HepG2 (cell line): ENCODE results near the gene PCGF5. TPM values are rescaled to one million over a fixed set of nuclear protein-coding genes. Genes with fewer than 3 reads are reported as not detected.

Experiments used
- ARID2 ChIP-seq: sonication (generic); formaldehyde crosslinking; IDR thresholded peaks from 2 replicates; pipeline ENCODE4 v1.8.1; 2022; ENCODE audit warnings: mild to moderate bottlenecking, missing genetic modification reagents, borderline replicate concordance
- ATM ChIP-seq: fragments of 450-650 bp; IDR thresholded peaks from 2 replicates; pipeline ENCODE4 v1.7.1; 2017; ENCODE audit warnings: mild to moderate bottlenecking, borderline replicate concordance
- ATRX ChIP-seq: sonication (generic); formaldehyde crosslinking; IDR thresholded peaks from 2 replicates; pipeline ENCODE4 v1.4.0; 2020; ENCODE audit warnings: missing genetic modification reagents, borderline replicate concordance
- EED ChIP-seq: sonication (generic); formaldehyde crosslinking; IDR thresholded peaks from 2 replicates; pipeline ENCODE4 v1.5.0; 2020; ENCODE audit warnings: mild to moderate bottlenecking, missing genetic modification reagents
- ETV5 ChIP-seq: IDR thresholded peaks from 2 replicates; pipeline ENCODE4 v1.6.1; 2018; ENCODE audit warnings: missing biosample characterization, missing genetic modification reagents, inconsistent platforms, borderline replicate concordance
- HOXA7 ChIP-seq: sonication (generic); formaldehyde crosslinking; IDR thresholded peaks from 2 replicates; pipeline ENCODE4 v1.8.1; 2022; ENCODE audit warnings: mild to moderate bottlenecking, missing genetic modification reagents, moderate library complexity
- RARA ChIP-seq: IDR thresholded peaks from 2 replicates; pipeline ENCODE4 v1.6.1; 2016; ENCODE audit warnings: missing genetic modification reagents, missing compliant biosample characterization
- SMAD9 ChIP-seq: sonication (generic); formaldehyde crosslinking; IDR thresholded peaks from 2 replicates; pipeline ENCODE4 v1.5.1; 2020; ENCODE audit warnings: mild to moderate bottlenecking, missing genetic modification reagents
- STAT6 ChIP-seq: sonication (generic); formaldehyde crosslinking; IDR thresholded peaks from 2 replicates; pipeline ENCODE4 v1.4.0; 2020; ENCODE audit warnings: missing genetic modification reagents, mild to moderate bottlenecking, borderline replicate concordance
- TRAFD1 ChIP-seq: sonication (generic); formaldehyde crosslinking; IDR thresholded peaks from 2 replicates; pipeline ENCODE4 v1.5.1; 2020; ENCODE audit warnings: missing genetic modification reagents, mild to moderate bottlenecking, borderline replicate concordance
- ZFP41 ChIP-seq: sonication (generic); formaldehyde crosslinking; IDR thresholded peaks from 2 replicates; pipeline ENCODE4 v1.4.0; 2020; ENCODE audit warnings: mild to moderate bottlenecking, missing genetic modification reagents, borderline replicate concordance
- ZMAT5 ChIP-seq: sonication (generic); formaldehyde crosslinking; IDR thresholded peaks from 2 replicates; pipeline ENCODE4 v1.5.0; 2020; ENCODE audit warnings: mild to moderate bottlenecking, low read depth, missing genetic modification reagents, borderline replicate concordance
- ZNF225 ChIP-seq: sonication (generic); formaldehyde crosslinking; IDR thresholded peaks from 2 replicates; pipeline ENCODE4 v1.4.0; 2020; ENCODE audit warnings: mild to moderate bottlenecking, missing genetic modification reagents
- ZNF230 ChIP-seq: sonication (generic); formaldehyde crosslinking; IDR thresholded peaks from 2 replicates; pipeline ENCODE4 v1.4.0; 2020; ENCODE audit warnings: mild to moderate bottlenecking, missing genetic modification reagents
- ZNF724P ChIP-seq: sonication (generic); formaldehyde crosslinking; IDR thresholded peaks from 2 replicates; pipeline ENCODE4 v1.8.0; 2022; ENCODE audit warnings: missing genetic modification reagents, borderline replicate concordance
- ZNF737 ChIP-seq: sonication (generic); formaldehyde crosslinking; IDR thresholded peaks from 2 replicates; pipeline ENCODE4 v1.5.0; 2020; ENCODE audit warnings: missing genetic modification reagents, mild to moderate bottlenecking, borderline replicate concordance
- ZNF781 ChIP-seq: sonication (generic); formaldehyde crosslinking; IDR thresholded peaks from 2 replicates; pipeline ENCODE4 v1.5.1; 2020; ENCODE audit warnings: borderline replicate concordance, mild to moderate bottlenecking, missing genetic modification reagents; ENCODE audit errors: not compliant biosample characterization
- ZNF792 ChIP-seq: IDR thresholded peaks from 2 replicates; pipeline ENCODE4 v1.6.1; 2016
- ZNF816 ChIP-seq: sonication (generic); formaldehyde crosslinking; IDR thresholded peaks from 2 replicates; pipeline ENCODE4 v1.8.0; 2022; ENCODE audit warnings: missing genetic modification reagents, mild to moderate bottlenecking, borderline replicate concordance
- ZSCAN12 ChIP-seq: sonication (generic); formaldehyde crosslinking; IDR thresholded peaks from 2 replicates; pipeline ENCODE4 v1.9.0; 2021; ENCODE audit warnings: mild to moderate bottlenecking, missing genetic modification reagents
- ZSCAN29 ChIP-seq: sonication (generic); formaldehyde crosslinking; conservative IDR thresholded peaks from 2 replicates; pipeline ENCODE4 v1.4.0; 2020; ENCODE audit warnings: mild to moderate bottlenecking, missing genetic modification reagents
- ZSCAN9 ChIP-seq: IDR thresholded peaks from 2 replicates; pipeline ENCODE4 v1.6.1; 2016; ENCODE audit warnings: borderline replicate concordance
- polyA plus RNA-seq, 8 experiments: library from polyadenylated mRNA; depleted of rRNA in 3 of 8; stranded (reverse) in 7 of 8; unstranded in 1 of 8; fragments of >200 nt; fragmentation: Illumina TruSeq in 4 of 8; extraction: Trizol in 4 of 8; gene quantifications; 2 replicates each; pipeline versions ENCODE4 v1.2.1 to v1.2.3, GENCODE V29; 2011 to 2016; ENCODE audit warnings: low read depth in 4 of 8, missing spikeins in 1 of 8, mixed read lengths in 1 of 8; ENCODE audit not compliant: insufficient read depth in 1 of 8
- total RNA-seq, 5 experiments: library from RNA; depleted of rRNA; stranded (reverse); fragments of >200 nt; fragmentation: Illumina TruSeq; extraction: Trizol; gene quantifications; 2 replicates each; pipeline ENCODE4 v1.2.3, GENCODE V29; 2016; ENCODE audit warnings: low read depth in 1 of 5
- TF ChIP-seq, protein P1 (sequence below): fragments of 450-650 bp; IDR thresholded peaks from 2 replicates; pipeline ENCODE4 v1.6.1; 2017
- TF ChIP-seq, protein P2 (sequence below): IDR thresholded peaks from 2 replicates; pipeline ENCODE4 v1.6.1; 2016; ENCODE audit warnings: low read depth, borderline replicate concordance

The PCGF5 gene
- total and polyA plus RNA-seq, 2 of the 13 experiments (the other 11 are each of a cell fraction or from before 2014, with no cell fraction given) = 61.3 to 138 TPM

- TF ChIP-seq TRAFD1 (CRISPR knock-in tag) (no peak), ATRX (CRISPR knock-in tag) (no peak), EED (CRISPR knock-in tag) (no peak), ZNF792 (no peak), ETV5 (CRISPR knock-in tag) (no peak), ZNF816 (CRISPR knock-in tag) (no peak), RARA (CRISPR knock-in tag) (peak; percentile 68; the same call in 1 of the 2 replicates), ZFP41 (CRISPR knock-in tag) (no peak), ZNF737 (no peak), ARID2 (CRISPR knock-in tag) (peak; percentile 55; the same call in 1 of the 2 replicates), ZNF230 (no peak), ZNF781 (CRISPR knock-in tag) (no peak), ZSCAN12 (CRISPR knock-in tag) (no peak), SMAD9 (CRISPR knock-in tag) (no peak), ZMAT5 (CRISPR knock-in tag) (no peak), ZNF724P (CRISPR knock-in tag) (no peak), ZSCAN29 (CRISPR knock-in tag) (no peak), ZNF225 (CRISPR knock-in tag) (no peak), ZSCAN9 (CRISPR knock-in tag) (no peak), ATM (no peak), STAT6 (CRISPR knock-in tag) (0 out of 2 replicates have a peak, but pooled peaks have one; percentile 45), HOXA7 (CRISPR knock-in tag) (no peak)
- TF ChIP-seq, protein P1, sequence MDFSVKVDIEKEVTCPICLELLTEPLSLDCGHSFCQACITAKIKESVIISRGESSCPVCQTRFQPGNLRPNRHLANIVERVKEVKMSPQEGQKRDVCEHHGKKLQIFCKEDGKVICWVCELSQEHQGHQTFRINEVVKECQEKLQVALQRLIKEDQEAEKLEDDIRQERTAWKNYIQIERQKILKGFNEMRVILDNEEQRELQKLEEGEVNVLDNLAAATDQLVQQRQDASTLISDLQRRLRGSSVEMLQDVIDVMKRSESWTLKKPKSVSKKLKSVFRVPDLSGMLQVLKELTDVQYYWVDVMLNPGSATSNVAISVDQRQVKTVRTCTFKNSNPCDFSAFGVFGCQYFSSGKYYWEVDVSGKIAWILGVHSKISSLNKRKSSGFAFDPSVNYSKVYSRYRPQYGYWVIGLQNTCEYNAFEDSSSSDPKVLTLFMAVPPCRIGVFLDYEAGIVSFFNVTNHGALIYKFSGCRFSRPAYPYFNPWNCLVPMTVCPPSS = no peak
- TF ChIP-seq, protein P2, sequence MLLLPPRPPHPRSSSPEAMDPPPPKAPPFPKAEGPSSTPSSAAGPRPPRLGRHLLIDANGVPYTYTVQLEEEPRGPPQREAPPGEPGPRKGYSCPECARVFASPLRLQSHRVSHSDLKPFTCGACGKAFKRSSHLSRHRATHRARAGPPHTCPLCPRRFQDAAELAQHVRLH = peak; percentile 11; the same call in 1 of the 2 replicates
Observed at GRCh38 chr10:91219371-91220193, 881 bp upstream of the PCGF5 start (continued).
